HG03095 (cell line): ENCODE results near the gene GUCD1.

Experiments used
- ATAC-seq: cut with Tn5 transposase; IDR thresholded peaks from one replicate; pipeline ENCODE4 v1.9.1; 2021; ENCODE audit warnings: moderate library complexity; ENCODE audit not compliant: unreplicated experiment

GUCD1 gene

GRCh38 chr22:24590596-24591173, 35.7 kb upstream of the GUCD1 start:
- no peak for ATAC-seq

GRCh38 chr22:24589518-24590030, 34.6 kb upstream of the GUCD1 start:
- ATAC-seq = no peak

- no peak for ATAC-seq
Observed at GRCh38 chr22:24588757-24589481, 34.0 kb upstream of the GUCD1 start.

- ATAC-seq = no peak
Observed at GRCh38 chr22:24588381-24588756, 33.4 kb upstream of the GUCD1 start.

GRCh38 chr22:24587948-24588347, 33.0 kb upstream of the GUCD1 start:
- no peak for ATAC-seq

GRCh38 chr22:24587251-24587650, 32.3 kb upstream of the GUCD1 start:
- ATAC-seq = no peak

- ATAC-seq = no peak
Observed at GRCh38 chr22:24585927-24586546, 31.1 kb upstream of the GUCD1 start.

GRCh38 chr22:24585461-24585860, 30.5 kb upstream of the GUCD1 start:
- ATAC-seq = no peak

GRCh38 chr22:24584871-24585411, 30.0 kb upstream of the GUCD1 start:
- ATAC-seq = no peak

- ATAC-seq = no peak
Observed at GRCh38 chr22:24584166-24584790, 29.3 kb upstream of the GUCD1 start.

GRCh38 chr22:24583221-24584165, 28.6 kb upstream of the GUCD1 start:
- ATAC-seq = no peak

- no peak for ATAC-seq
Observed at GRCh38 chr22:24582056-24582814, 27.3 kb upstream of the GUCD1 start.

GRCh38 chr22:24580276-24580675, 25.3 kb upstream of the GUCD1 start:
- no peak for ATAC-seq

- ATAC-seq = no peak
Observed at GRCh38 chr22:24579258-24579601, 24.3 kb upstream of the GUCD1 start.

- ATAC-seq = no peak
Observed at GRCh38 chr22:24578355-24579257, 23.7 kb upstream of the GUCD1 start.

- ATAC-seq = no peak
Observed at GRCh38 chr22:24576778-24577177, 21.8 kb upstream of the GUCD1 start.

GRCh38 chr22:24571266-24571665, 16.3 kb upstream of the GUCD1 start:
- no peak for ATAC-seq

GRCh38 chr22:24567668-24568067, 12.7 kb upstream of the GUCD1 start:
- ATAC-seq = no peak
